Cardiac fibroblast (primary cell): ENCODE results near the gene CLCN4.

ENCODE experiments used
- DNase-seq, 2 donors: peaks; one replicate each; pipeline versions ENCODE4 v3.0.0 to v3.0.0-alpha.2; 2010; ENCODE audit warnings: low read depth in 2 of 2
- H3K4me3 ChIP-seq, 2 donors: replicated peaks in 1 of 2; 1 replicate in 1 of 2; 2 replicates in 1 of 2; pipeline ENCODE4 v1.5.1; 2011; ENCODE audit warnings: low read depth in 2 of 2, low read length in 2 of 2, mild to moderate bottlenecking in 2 of 2, moderate library complexity in 1 of 2
- CTCF ChIP-seq: IDR thresholded peaks from one replicate; pipeline ENCODE4 v1.5.1; 2011; ENCODE audit warnings: low read depth, mild to moderate bottlenecking, low read length, inconsistent platforms

The CLCN4 gene

GRCh38 chrX:10126044-10126443 lies 30.7 kb upstream of the CLCN4 start:
- TF ChIP-seq CTCF: no peak
- no peak overlapping the region for H3K4me3 ChIP-seq
- no peak for DNase-seq

DNA sequence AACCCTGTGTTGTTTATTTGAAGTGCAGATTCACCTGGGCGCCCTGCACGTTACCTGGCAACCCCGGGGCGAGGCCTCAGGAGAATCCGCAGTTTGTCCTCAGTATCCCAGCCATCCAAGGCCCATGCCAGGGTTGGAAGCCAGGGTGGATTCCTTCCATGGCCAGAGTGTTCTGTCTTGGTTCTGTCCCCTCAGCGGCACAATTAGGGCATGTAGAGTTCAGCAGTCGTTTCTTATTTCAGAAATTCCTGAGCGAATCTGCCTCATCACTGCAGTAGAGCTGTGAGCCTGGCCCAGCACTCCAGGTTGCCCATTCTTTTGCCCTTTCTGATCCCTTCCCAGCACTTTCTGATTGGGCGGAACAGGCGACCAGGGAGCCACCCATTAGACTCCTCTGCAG lies 29.9 kb upstream of the CLCN4 start:
- DNase-seq: no peak
- no peak overlapping the region for H3K4me3 ChIP-seq
- no peak for TF ChIP-seq CTCF

GRCh38 chrX:10128386-10128785 lies 28.4 kb upstream of the CLCN4 start:
- TF ChIP-seq CTCF: no peak
- H3K4me3 ChIP-seq: no peak overlapping the region
- DNase-seq: no peak

DNA sequence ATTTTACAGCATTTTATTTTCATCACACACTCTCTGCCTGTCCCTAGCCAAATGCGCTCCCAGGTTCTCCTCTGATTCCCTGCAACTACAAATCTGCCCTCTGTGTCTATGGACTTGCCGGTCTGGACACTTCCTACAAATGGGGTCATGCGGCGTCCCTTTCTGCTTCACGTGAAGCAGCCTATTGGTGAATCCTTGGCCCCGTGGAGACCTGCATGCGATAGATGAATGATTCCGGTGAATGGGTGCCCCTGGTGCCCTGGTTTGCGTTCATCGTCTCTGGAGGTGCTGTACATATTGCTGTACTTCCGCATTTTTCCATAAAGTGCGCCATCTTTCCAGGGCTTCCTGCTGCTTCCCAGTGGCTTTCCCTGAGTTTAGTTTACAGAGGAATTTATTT lies 27.5 kb upstream of the CLCN4 start:
- no peak for TF ChIP-seq CTCF
- H3K4me3 ChIP-seq: no peak overlapping the region
- DNase-seq: no peak

DNA sequence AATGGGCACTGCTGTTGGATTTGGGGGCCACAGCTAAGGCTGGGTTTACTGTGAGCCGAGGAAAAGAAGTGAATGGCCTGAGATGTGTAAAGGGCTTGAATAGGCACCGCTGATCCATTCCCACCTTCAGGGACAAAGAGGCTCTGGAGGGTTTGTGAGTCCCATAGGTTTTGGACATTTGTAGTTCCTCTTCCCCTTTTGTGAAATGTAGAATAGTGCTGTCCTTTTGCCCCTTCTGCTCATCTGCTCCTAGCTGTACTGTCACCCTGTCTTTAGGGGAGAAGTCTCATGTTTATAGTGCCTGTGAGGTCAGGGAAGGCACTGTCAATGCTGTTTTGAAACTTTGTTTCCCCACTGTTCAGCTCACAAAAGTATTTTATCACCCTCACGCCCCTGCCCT lies 26.4 kb upstream of the CLCN4 start:
- no peak for TF ChIP-seq CTCF
- no peak overlapping the region for H3K4me3 ChIP-seq
- DNase-seq: no peak

DNA sequence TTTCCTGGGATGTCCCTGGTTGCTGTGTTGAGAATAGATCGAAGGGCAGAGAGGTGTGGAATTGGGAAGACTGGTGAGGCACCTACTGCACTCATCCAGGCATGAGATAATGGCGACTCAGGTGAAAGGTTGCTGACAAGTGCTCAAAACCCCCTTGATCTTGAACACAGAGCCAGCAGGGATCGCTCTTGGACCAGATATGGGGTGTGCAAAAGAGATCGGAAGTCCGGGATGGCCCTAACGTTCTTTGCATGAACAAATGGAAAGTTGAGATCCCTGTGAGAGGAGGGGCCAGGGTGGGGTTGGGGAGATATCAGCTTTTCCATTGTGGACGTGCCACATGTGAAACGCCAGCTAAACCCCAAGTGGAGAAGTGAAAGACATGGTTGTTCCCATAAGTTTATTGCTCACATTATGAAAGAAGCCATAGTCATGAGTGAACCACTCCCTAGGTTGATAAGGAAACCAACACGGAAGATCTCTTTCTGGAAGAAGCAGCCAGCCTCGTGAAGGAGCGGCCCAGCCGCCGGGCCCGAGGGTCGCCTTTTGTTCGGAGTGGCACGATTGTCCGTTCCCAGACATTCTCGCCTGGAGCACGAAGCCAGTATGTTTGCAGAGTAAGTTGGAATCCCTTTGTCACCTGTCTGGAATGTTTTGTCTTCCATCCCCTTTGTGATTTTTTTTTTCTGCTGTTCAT lies 22.6 kb upstream of the CLCN4 start:
- no peak overlapping the region for H3K4me3 ChIP-seq
- no peak for TF ChIP-seq CTCF
- DNase-seq: no peak

DNA sequence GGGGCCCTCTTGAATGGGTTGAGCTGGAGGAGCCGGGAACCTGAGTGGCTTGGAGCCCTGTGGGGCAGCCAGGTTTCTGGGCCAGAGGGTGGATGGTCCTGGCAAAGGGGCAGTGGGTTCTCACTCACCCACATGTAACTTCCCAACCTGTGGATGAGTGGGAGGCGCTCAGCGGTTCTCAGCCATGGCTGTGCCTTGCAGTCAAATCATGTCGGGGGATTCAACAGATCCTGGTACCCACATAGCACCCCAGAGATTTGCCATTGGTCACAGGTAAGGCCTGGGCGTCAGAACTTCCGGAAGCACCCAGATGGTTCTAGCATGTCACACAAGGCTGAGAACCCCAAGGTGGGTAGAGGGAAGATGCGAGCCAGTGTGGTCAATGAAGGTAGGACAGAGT lies 21.9 kb upstream of the CLCN4 start:
- H3K4me3 ChIP-seq: no peak overlapping the region
- no peak for DNase-seq
- no peak for TF ChIP-seq CTCF
